IMR-90 (cell line): ENCODE data around the gene GFY. TPM values are rescaled to one million over a fixed set of nuclear protein-coding genes. Genes with fewer than 3 reads are reported as not detected.

ENCODE experiments used
- ATAC-seq: fragments of 200-7000 bp; cut with Tn5 transposase; 2 replicates; pipeline ENCODE4 v1.9.1; 2020; ENCODE audit warnings: low read depth, mild to moderate bottlenecking, moderate library complexity
- BruUV-seq: library from RNA; stranded (reverse); fragments of 400-500 nt; replicated peaks from 2 replicates; lab custom pipeline; 2021; lab: Mats Ljungman, UMichigan
- CTCF ChIA-PET: fragments of 300-600 bp; formaldehyde crosslinking; extraction: SDS; loops from one replicate; lab custom pipeline; 2021; ENCODE audit warnings: antibody characterized with exemption; lab: Yijun Ruan, JAX
- POLR2A ChIA-PET: fragments of 300-600 bp; sonication (Branson Sonifier 250); formaldehyde crosslinking; loops from one replicate; lab custom pipeline; 2022; ENCODE audit warnings: antibody characterized with exemption; ENCODE audit not compliant: unreplicated experiment; lab: Charles Lee
- DNase-seq: peaks from one replicate; pipeline ENCODE4 v3.0.0; 2013
- H2AFZ ChIP-seq: replicated peaks from 2 replicates; pipeline ENCODE3; 2013; ENCODE audit warnings: low read length, mild to moderate bottlenecking; ENCODE audit not compliant: poor library complexity
- H2AK5ac ChIP-seq: 2 replicates; pipeline ENCODE4 v1.6.1; 2013; ENCODE audit warnings: low read depth, low read length, inconsistent platforms
- H2AK9ac ChIP-seq: replicated peaks from 2 replicates; pipeline ENCODE3; 2013; ENCODE audit warnings: mild to moderate bottlenecking, low read depth, low read length, moderate library complexity; ENCODE audit not compliant: poor library complexity
- H2BK120ac ChIP-seq: 2 replicates; pipeline ENCODE4 v1.6.1; 2013; ENCODE audit warnings: low read depth, low read length, inconsistent platforms
- H2BK15ac ChIP-seq: 3 replicates; pipeline ENCODE4 v1.6.1; 2013; ENCODE audit warnings: low read depth, low read length, inconsistent platforms
- H2BK20ac ChIP-seq: 2 replicates; pipeline ENCODE4 v1.6.1; 2013; ENCODE audit warnings: low read depth, mild to moderate bottlenecking, inconsistent platforms, low read length, moderate library complexity
- H2BK5ac ChIP-seq: 2 replicates; pipeline ENCODE4 v1.6.1; 2013; ENCODE audit warnings: mild to moderate bottlenecking, low read depth, low read length, inconsistent platforms; ENCODE audit not compliant: poor library complexity, severe bottlenecking
- H3K14ac ChIP-seq: replicated peaks from 2 replicates; pipeline ENCODE4 v1.6.1; 2013; ENCODE audit warnings: low read depth, low read length, inconsistent platforms
- H3K18ac ChIP-seq: 2 replicates; pipeline ENCODE4 v1.6.1; 2013; ENCODE audit warnings: low read depth, low read length, control low read depth
- H3K23ac ChIP-seq: 2 replicates; pipeline ENCODE4 v1.6.1; 2013; ENCODE audit warnings: low read depth, low read length, inconsistent platforms
- H3K27ac ChIP-seq: 2 replicates; pipeline ENCODE4 v1.5.1; 2013; ENCODE audit warnings: mild to moderate bottlenecking, control low read depth, low read length; ENCODE audit not compliant: insufficient read depth
- H3K27me3 ChIP-seq: 2 replicates; pipeline ENCODE4 v1.6.1; 2013; ENCODE audit warnings: low read length; ENCODE audit not compliant: control insufficient read depth, insufficient read depth
- H3K36me3 ChIP-seq: 2 replicates; pipeline ENCODE4 v1.6.1; 2013; ENCODE audit warnings: low read length, mixed read lengths; ENCODE audit not compliant: control insufficient read depth, insufficient read depth
- H3K4ac ChIP-seq: 2 replicates; pipeline ENCODE4 v1.6.1; 2013; ENCODE audit warnings: low read depth, low read length, inconsistent platforms
- H3K4me1 ChIP-seq: 2 replicates; pipeline ENCODE4 v1.6.1; 2013; ENCODE audit warnings: low read length, mixed read lengths; ENCODE audit not compliant: control insufficient read depth, insufficient read depth
- H3K4me2 ChIP-seq: 2 replicates; pipeline ENCODE4 v1.6.1; 2013; ENCODE audit warnings: low read depth, mild to moderate bottlenecking, control low read depth, low read length, moderate library complexity
- H3K4me3 ChIP-seq: 2 replicates; pipeline ENCODE4 v1.5.1; 2013; ENCODE audit warnings: low read depth, mild to moderate bottlenecking, control low read depth, low read length, moderate library complexity; ENCODE audit not compliant: insufficient read depth
- H3K56ac ChIP-seq: 2 replicates; pipeline ENCODE4 v1.6.1; 2013; ENCODE audit warnings: low read length, inconsistent platforms; ENCODE audit not compliant: insufficient read depth; ENCODE audit errors: extremely low read depth
- H3K79me1 ChIP-seq, 2 experiments: 2 replicates each; pipeline ENCODE4 v1.6.1; 2013; ENCODE audit warnings: low read length in 2 of 2, inconsistent platforms in 1 of 2, low read depth in 1 of 2
- H3K9ac ChIP-seq: 2 replicates; pipeline ENCODE4 v1.6.1; 2013; ENCODE audit warnings: low read depth, low read length, control low read depth
- H3K9me1 ChIP-seq: 2 replicates; pipeline ENCODE4 v1.6.1; 2013; ENCODE audit warnings: low read length, inconsistent platforms; ENCODE audit not compliant: insufficient read depth
- H3K9me3 ChIP-seq: 2 replicates; pipeline ENCODE4 v1.6.1; 2013; ENCODE audit warnings: low read length; ENCODE audit not compliant: control insufficient read depth, insufficient read depth
- H4K20me1 ChIP-seq: 2 replicates; pipeline ENCODE4 v1.6.1; 2013; ENCODE audit warnings: low read length, inconsistent platforms; ENCODE audit not compliant: insufficient read depth
- H4K5ac ChIP-seq: 2 replicates; pipeline ENCODE4 v1.6.1; 2013; ENCODE audit warnings: mild to moderate bottlenecking, low read depth, low read length, control low read depth
- H4K8ac ChIP-seq, 2 experiments: 2 replicates each; pipeline ENCODE4 v1.6.1; 2013; ENCODE audit warnings: low read depth in 2 of 2, low read length in 2 of 2, control low read depth in 1 of 2, inconsistent platforms in 1 of 2
- H4K91ac ChIP-seq: 2 replicates; pipeline ENCODE4 v1.6.1; 2013; ENCODE audit warnings: low read depth, low read length, inconsistent platforms; ENCODE audit not compliant: insufficient read depth
- BHLHE40 ChIP-seq: fragments of 150-350 bp; IDR thresholded peaks from 2 replicates; pipeline ENCODE4 v1.6.1; 2016; ENCODE audit warnings: mild to moderate bottlenecking, low read depth, low read length
- CEBPB ChIP-seq: IDR thresholded peaks from 2 replicates; pipeline ENCODE4 v1.6.1; 2012; ENCODE audit warnings: low read depth, low read length, improper control_type of control experiment
- CHD1 ChIP-seq: IDR thresholded peaks from 2 replicates; pipeline ENCODE4 v1.6.1; 2012; ENCODE audit warnings: low read depth, low read length, improper control_type of control experiment
- FOS ChIP-seq: fragments of 150-350 bp; IDR thresholded peaks from 2 replicates; pipeline ENCODE4 v1.6.1; 2016; ENCODE audit warnings: low read depth, low read length
- MAFK ChIP-seq: IDR thresholded peaks from 2 replicates; pipeline ENCODE4 v1.6.1; 2012; ENCODE audit warnings: low read depth, low read length, improper control_type of control experiment
- MAZ ChIP-seq: IDR thresholded peaks from 2 replicates; pipeline ENCODE4 v1.6.1; 2012; ENCODE audit warnings: low read depth, mild to moderate bottlenecking, low read length, improper control_type of control experiment, moderate library complexity, borderline replicate concordance
- MXI1 ChIP-seq: IDR thresholded peaks from 2 replicates; pipeline ENCODE4 v1.6.1; 2012; ENCODE audit warnings: low read depth, mild to moderate bottlenecking, low read length, moderate library complexity, borderline replicate concordance
- NFE2L2 ChIP-seq: fragments of 150-350 bp; IDR thresholded peaks from 2 replicates; pipeline ENCODE4 v1.6.1; 2016; ENCODE audit warnings: low read depth, mild to moderate bottlenecking, low read length
- POLR2A ChIP-seq: IDR thresholded peaks from 2 replicates; pipeline ENCODE4 v1.6.1; 2012; ENCODE audit warnings: mild to moderate bottlenecking, low read depth, low read length
- RAD21 ChIP-seq: IDR thresholded peaks from 2 replicates; pipeline ENCODE4 v1.6.1; 2012; ENCODE audit warnings: low read length, improper control_type of control experiment
- RCOR1 ChIP-seq: IDR thresholded peaks from 2 replicates; pipeline ENCODE4 v1.6.1; 2012; ENCODE audit warnings: mild to moderate bottlenecking, low read length, improper control_type of control experiment; ENCODE audit not compliant: insufficient replicate concordance
- RFX5 ChIP-seq: IDR thresholded peaks from 2 replicates; pipeline ENCODE4 v1.8.0; 2012; ENCODE audit warnings: low read depth, mild to moderate bottlenecking, low read length, moderate library complexity
- WGBS, 2 experiments: methylation state at CpG; one replicate each; pipeline versions ENCODE4 v1.1.5 to v1.1.7; 2013; ENCODE audit warnings: missing lambda C conversion rate in 2 of 2; ENCODE audit not compliant: insufficient read length in 1 of 2; ENCODE audit errors: extremely low coverage in 2 of 2; 5-methylcytosine and 5-hydroxymethylcytosine counted together
- dilution Hi-C: fragments of 300-500 bp; cut with HindIII; formaldehyde crosslinking; loops from one replicate; pipeline ENCODE4 v1.14.3; 2018; ENCODE audit warnings: low sequenced_read_pairs; ENCODE audit not compliant: unreplicated experiment
- in situ Hi-C: fragments of 300-500 bp; cut with MboI; formaldehyde crosslinking; loops from 3 replicates; pipeline ENCODE4 v1.14.3; 2019; ENCODE audit warnings: low sequenced_read_pairs, inconsistent platforms, mixed read lengths
- intact Hi-C: fragments of 100-400 bp; cut with micrococcal nuclease; formaldehyde crosslinking; loops from 2 replicates; pipeline ENCODE4 v1.10.0; 2022
- polyA plus RNA-seq, 3 experiments: library from polyadenylated mRNA; depleted of rRNA; stranded (reverse); fragments of >200 nt; gene quantifications; 2 replicates each; pipeline ENCODE4 v1.2.3, GENCODE V29; 2012; ENCODE audit warnings: low replicate concordance in 1 of 3
- total RNA-seq: library from RNA; depleted of rRNA; stranded (reverse); fragments of >200 nt; gene quantifications from 2 replicates; pipeline ENCODE4 v1.2.3, GENCODE V29; 2012
- TF ChIP-seq, protein P1 (sequence below): fragments of 150-350 bp; IDR thresholded peaks from 2 replicates; pipeline ENCODE4 v1.6.1; 2016; ENCODE audit warnings: low read depth, mild to moderate bottlenecking, low read length, moderate library complexity, borderline replicate concordance
- TF ChIP-seq, protein P2 (sequence below): conservative IDR thresholded peaks from 2 replicates; pipeline ENCODE4 v1.5.1; 2012; ENCODE audit warnings: mild to moderate bottlenecking, low read depth, low read length, improper control_type of control experiment

The GFY gene
- total and polyA plus RNA-seq, 2 of the 4 experiments (the other 2 are of a cell fraction) = not detected

DNA sequence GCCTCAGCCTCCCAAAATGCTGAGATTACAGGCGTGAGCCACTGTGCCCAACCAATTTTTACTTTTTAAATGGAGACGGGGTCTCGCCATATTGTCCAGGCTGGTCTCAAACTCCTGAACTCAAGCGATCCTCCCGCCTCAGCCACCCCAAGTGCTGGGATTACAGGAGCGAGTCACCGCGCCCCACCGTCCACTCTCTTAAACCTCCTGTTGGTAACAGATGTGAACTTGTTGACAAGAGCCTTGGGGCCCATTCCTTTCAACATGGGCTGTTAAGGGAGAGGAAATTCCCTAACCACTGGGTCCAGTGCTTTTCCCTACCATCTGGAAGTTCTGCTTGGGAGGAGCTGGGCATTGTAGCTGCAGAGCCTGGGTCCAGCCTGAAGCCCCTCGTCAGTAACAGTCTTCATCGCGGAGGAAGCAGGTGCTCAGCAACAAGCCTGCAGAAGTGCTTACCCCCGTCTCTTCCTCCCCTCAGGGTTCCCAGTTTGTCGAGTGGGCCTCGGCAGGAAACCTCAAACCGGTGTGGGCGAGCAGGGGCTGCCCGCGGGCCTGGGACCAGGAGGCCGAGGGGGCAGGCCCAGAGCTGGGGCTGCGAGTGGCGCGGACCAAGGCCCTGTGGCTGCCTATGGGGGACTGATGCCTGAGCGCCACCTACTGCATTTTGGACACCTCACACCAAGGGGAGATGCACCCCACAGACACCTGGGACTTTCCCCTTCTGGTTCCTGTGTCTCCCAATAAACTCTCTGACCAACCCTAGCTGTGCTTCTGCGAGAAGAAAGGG, 44.8 kb downstream of the GFY start (continued):
- TF ChIP-seq RCOR1 = no peak
- no peak for TF ChIP-seq POLR2A

DNA sequence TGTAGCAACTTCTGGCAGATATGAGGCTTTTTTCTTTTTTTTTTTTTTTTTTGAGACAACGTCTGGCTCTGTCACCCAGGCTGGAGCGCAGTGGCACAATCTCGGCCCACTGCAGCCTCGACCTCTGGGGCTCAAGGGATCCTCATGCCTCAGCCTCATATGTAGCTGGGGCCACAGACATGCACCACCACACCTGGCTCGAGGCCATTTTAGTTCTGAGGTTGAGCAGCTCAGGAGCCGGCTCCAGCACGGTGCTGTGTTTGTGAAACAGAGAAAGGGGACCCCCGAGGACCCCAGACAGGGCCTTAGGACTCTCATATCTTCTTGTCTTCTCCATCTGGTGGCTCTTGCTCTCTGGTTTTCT, 45.4 kb downstream of the GFY start:
- Histone ChIP-seq H3K56ac (no peak overlapping the region), H3K14ac (no peak overlapping the region), H2BK120ac (no peak overlapping the region), H4K91ac (no peak overlapping the region), H3K18ac (no peak overlapping the region), H3K36me3 (peaks cover 3% of the 10 kb centered on the region; the same call in 1 of the 2 replicates), H3K27ac (no peak overlapping the region), H4K8ac (no peak overlapping the region), H3K79me1 (peaks cover 0 to 8% of the 10 kb centered on the region in 2 experiments; a peak in 2 of 4 replicates), H2AFZ (no peak overlapping the region), H3K9ac (no peak overlapping the region), H4K20me1 (no peaks in the 10 kb centered on the region), H2AK5ac (no peak overlapping the region), H2AK9ac (no peak overlapping the region), H2BK15ac (no peak overlapping the region), H3K4me1 (peaks cover 12% of the 10 kb centered on the region; the same call in 1 of the 2 replicates), H2BK5ac (no peak overlapping the region), H4K5ac (no peak overlapping the region), H3K4ac (no peak overlapping the region), H3K27me3 (no peaks in the 10 kb centered on the region), H3K4me3 (no peak overlapping the region), H3K23ac (no peak overlapping the region), H2BK20ac (no peak overlapping the region), H3K9me1 (peaks cover 14% of the 10 kb centered on the region; the same call in 1 of the 2 replicates), H3K9me3 (no peaks in the 10 kb centered on the region), H3K4me2 (no peak overlapping the region)
- WGBS, 2 experiments = no CpG with 5 or more reads among the region's 8 CpGs
- ATAC-seq = no peak
- dilution Hi-C loops (no loop called here), intact Hi-C loops (no loop called here), in situ Hi-C loops (no loop called here)
- POLR2A ChIA-PET = interaction anchor here (0.6 kb wide), 2 partner anchors 57 to 390 kb away, joined by 3 to 5 read pairs; partner anchors contain the start of gene RCN3
- CTCF ChIA-PET = no interaction called here
- DNase-seq = no peak
- BruUV-seq = no TSS peak
- TF ChIP-seq CHD1 (no peak), RAD21 (no peak), MXI1 (no peak), FOS (no peak), BHLHE40 (no peak), NFE2L2 (no peak), MAFK (no peak), RFX5 (no peak), RCOR1 (no peak), CEBPB (no peak), POLR2A (no peak), MAZ (no peak)
- TF ChIP-seq, protein P1, sequence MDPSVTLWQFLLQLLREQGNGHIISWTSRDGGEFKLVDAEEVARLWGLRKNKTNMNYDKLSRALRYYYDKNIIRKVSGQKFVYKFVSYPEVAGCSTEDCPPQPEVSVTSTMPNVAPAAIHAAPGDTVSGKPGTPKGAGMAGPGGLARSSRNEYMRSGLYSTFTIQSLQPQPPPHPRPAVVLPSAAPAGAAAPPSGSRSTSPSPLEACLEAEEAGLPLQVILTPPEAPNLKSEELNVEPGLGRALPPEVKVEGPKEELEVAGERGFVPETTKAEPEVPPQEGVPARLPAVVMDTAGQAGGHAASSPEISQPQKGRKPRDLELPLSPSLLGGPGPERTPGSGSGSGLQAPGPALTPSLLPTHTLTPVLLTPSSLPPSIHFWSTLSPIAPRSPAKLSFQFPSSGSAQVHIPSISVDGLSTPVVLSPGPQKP = no peak
- TF ChIP-seq, protein P2, sequence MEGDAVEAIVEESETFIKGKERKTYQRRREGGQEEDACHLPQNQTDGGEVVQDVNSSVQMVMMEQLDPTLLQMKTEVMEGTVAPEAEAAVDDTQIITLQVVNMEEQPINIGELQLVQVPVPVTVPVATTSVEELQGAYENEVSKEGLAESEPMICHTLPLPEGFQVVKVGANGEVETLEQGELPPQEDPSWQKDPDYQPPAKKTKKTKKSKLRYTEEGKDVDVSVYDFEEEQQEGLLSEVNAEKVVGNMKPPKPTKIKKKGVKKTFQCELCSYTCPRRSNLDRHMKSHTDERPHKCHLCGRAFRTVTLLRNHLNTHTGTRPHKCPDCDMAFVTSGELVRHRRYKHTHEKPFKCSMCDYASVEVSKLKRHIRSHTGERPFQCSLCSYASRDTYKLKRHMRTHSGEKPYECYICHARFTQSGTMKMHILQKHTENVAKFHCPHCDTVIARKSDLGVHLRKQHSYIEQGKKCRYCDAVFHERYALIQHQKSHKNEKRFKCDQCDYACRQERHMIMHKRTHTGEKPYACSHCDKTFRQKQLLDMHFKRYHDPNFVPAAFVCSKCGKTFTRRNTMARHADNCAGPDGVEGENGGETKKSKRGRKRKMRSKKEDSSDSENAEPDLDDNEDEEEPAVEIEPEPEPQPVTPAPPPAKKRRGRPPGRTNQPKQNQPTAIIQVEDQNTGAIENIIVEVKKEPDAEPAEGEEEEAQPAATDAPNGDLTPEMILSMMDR = no peak
